ENCODE data around the gene INTS12. TPM values are rescaled to one million over a fixed set of nuclear protein-coding genes. Genes with fewer than 3 reads are reported as not detected.

Gene INTS12
- total RNA-seq, 1 donor from 2014 or later, result 11.5 TPM

DNA sequence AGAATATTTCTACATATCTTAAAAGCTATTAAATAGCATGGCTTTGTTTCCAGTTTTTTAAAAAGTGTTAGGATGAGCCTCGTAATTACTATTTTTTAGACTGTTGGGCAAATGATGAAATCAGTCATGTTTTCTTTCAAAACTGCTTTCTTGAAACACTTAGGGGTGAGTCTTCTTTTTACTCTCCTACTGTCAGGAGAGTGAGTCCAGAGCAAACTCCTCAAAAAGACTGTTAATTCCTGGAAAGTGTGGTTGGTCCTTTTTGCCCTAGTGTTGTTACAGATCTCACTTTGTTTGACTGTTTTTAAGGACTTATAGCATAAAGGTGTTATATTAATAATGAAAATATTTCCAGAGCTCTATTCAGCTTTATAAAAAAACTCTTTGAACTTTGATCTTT is 6.4 kb upstream of the INTS12 start:
- no peaks in the 10 kb centered on the region for H3K36me3 ChIP-seq
- no peak for DNase-seq (ENCODE audit: low spot score in 2 of 2)
- H3K9me3 ChIP-seq, result no peaks in the 10 kb centered on the region
- H3K27me3 ChIP-seq, result no peaks in the 10 kb centered on the region
- peak overlapping the region in 1 of 2 donors; percentile 42 for H3K27ac ChIP-seq
- TF ChIP-seq, protein P1, sequence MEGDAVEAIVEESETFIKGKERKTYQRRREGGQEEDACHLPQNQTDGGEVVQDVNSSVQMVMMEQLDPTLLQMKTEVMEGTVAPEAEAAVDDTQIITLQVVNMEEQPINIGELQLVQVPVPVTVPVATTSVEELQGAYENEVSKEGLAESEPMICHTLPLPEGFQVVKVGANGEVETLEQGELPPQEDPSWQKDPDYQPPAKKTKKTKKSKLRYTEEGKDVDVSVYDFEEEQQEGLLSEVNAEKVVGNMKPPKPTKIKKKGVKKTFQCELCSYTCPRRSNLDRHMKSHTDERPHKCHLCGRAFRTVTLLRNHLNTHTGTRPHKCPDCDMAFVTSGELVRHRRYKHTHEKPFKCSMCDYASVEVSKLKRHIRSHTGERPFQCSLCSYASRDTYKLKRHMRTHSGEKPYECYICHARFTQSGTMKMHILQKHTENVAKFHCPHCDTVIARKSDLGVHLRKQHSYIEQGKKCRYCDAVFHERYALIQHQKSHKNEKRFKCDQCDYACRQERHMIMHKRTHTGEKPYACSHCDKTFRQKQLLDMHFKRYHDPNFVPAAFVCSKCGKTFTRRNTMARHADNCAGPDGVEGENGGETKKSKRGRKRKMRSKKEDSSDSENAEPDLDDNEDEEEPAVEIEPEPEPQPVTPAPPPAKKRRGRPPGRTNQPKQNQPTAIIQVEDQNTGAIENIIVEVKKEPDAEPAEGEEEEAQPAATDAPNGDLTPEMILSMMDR (IDR thresholded peaks at IDR 0.05), result no peak
- peaks cover 2 to 4% of the 10 kb centered on the region in 2 donors for H3K4me1 ChIP-seq
- H3K4me3 ChIP-seq, result peak overlapping the region in 1 of 2 donors; percentile 32
- intact Hi-C loops (cut with DNase I), result loop anchor here (5.0 to 10.0 kb wide), 3 partner anchors 92 to 1228 kb away; no protein-coding TSS in a partner anchor

DNA sequence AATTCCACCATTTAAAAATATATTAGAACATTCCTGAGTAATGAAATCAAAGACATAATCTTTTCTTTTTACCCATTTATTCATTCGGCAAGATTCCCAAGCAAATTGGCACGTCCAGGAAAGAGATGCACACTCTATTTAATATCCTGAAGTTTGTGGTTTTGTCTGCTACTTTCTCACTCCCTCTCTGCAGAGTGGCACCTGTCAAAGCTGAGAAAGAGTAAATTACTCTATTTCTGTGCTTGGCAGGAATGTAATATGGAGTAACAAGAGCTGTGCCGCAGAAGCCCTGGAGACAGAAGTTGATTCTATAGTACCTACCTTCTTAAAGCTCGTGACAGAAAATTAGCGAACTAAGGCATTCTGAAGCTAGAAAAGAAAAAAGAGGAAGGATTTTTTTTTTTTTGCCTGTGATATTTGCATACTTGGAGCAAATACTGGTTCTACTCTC is 5.6 kb upstream of the INTS12 start:
- intact Hi-C loops (cut with DNase I), result loop anchor here (5.0 to 10.0 kb wide), 2 partner anchors 261 to 1227 kb away; no protein-coding TSS in a partner anchor
- Histone ChIP-seq H3K4me1 (peaks cover 6 to 11% of the 10 kb centered on the region in 2 donors), H3K27me3 (no peaks in the 10 kb centered on the region), H3K36me3 (no peaks in the 10 kb centered on the region), H3K4me3 (peak overlapping the region; percentile 4 to 41), H3K27ac (no peak overlapping the region), H3K9me3 (no peaks in the 10 kb centered on the region)
- no peak for DNase-seq (ENCODE audit: low spot score in 2 of 2)
- TF ChIP-seq, protein P1 (IDR thresholded peaks at IDR 0.05), result no peak

DNA sequence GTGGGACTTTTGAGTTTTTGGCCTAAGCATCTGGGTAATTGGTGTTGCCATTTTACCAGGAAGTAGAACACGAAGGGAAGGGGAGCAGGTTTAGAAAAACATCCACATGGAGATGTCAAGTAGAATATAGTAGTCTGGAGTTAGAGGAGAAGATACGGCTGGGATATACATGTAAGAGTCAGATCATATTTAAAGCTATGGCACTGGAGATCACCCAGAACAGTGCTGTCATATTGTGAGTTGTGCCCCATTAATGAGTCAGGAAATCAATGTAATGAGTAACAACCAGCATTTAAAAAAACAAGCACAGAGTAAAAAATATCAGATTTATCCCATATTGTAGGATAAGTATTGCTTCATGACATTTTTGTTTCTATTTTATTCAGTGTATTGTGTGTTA is 4.3 kb upstream of the INTS12 start:
- no peaks in the 10 kb centered on the region for H3K36me3 ChIP-seq
- no peak overlapping the region for H3K27ac ChIP-seq
- H3K4me1 ChIP-seq, result peaks cover 6 to 11% of the 10 kb centered on the region in 2 donors
- intact Hi-C loops (cut with DNase I), result loop anchor here (5.0 to 10.0 kb wide), 2 partner anchors 262 to 1225 kb away; no protein-coding TSS in a partner anchor
- TF ChIP-seq, protein P1 (IDR thresholded peaks at IDR 0.05), result no peak
- H3K4me3 ChIP-seq, result no peak overlapping the region
- no peak for DNase-seq (ENCODE audit: low spot score in 2 of 2)
- no peaks in the 10 kb centered on the region for H3K27me3 ChIP-seq
- H3K9me3 ChIP-seq, result no peaks in the 10 kb centered on the region

DNA sequence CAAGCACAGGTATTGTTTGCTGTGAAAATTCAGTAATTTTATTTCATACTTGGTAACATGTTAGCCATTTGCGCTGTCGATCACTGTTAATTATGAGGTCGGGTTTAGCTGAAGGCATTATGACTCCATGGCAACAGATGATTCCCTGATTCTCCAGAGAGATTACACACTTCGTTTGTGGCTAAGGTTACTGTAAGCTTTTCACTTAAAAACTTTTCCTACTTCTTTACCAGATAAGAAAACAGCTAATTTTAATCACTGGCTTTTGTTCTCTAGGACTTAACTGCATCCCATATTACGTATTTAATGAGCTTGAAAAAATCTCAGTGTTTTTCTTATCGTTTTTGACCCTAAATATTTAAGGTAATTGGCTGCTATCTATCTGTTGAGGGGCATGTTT is 2.2 kb upstream of the INTS12 start:
- Histone ChIP-seq H3K4me3 (no peak overlapping the region), H3K27ac (no peak overlapping the region), H3K9me3 (no peaks in the 10 kb centered on the region), H3K4me1 (peaks cover 10 to 21% of the 10 kb centered on the region in 2 donors), H3K36me3 (no peaks in the 10 kb centered on the region), H3K27me3 (no peaks in the 10 kb centered on the region)
- intact Hi-C loops (cut with DNase I), result loop anchor here (5.0 to 10.0 kb wide), 2 partner anchors 264 to 1223 kb away; no protein-coding TSS in a partner anchor
- no peak for DNase-seq (ENCODE audit: low spot score in 2 of 2)
- TF ChIP-seq, protein P1 (IDR thresholded peaks at IDR 0.05), result no peak

- intact Hi-C loops (cut with DNase I), result loop anchor here (5.0 to 10.0 kb wide), 2 partner anchors 265 to 1223 kb away; no protein-coding TSS in a partner anchor
- H3K27me3 ChIP-seq, result no peaks in the 10 kb centered on the region
- no peak overlapping the region for H3K4me3 ChIP-seq
These were observed 1.6 kb upstream of the INTS12 start for GRCh38 chr4:105710012-105710600.

More at GRCh38 chr4:105710012-105710600, 1.6 kb upstream of the INTS12 start:
- no peaks in the 10 kb centered on the region for H3K36me3 ChIP-seq
- no peak overlapping the region for H3K27ac ChIP-seq
- no peaks in the 10 kb centered on the region for H3K9me3 ChIP-seq
- DNase-seq (ENCODE audit: low spot score in 2 of 2), result no peak
- TF ChIP-seq, protein P1 (IDR thresholded peaks at IDR 0.05), result no peak
- H3K4me1 ChIP-seq, result peaks cover 10 to 21% of the 10 kb centered on the region in 2 donors
